ENCODE data around the gene CACNB1. TPM values are rescaled to one million over a fixed set of nuclear protein-coding genes. Genes with fewer than 3 reads are reported as not detected.

Gene CACNB1
- total RNA-seq, 1 experiment from 2014 or later = 20.0 TPM

- Histone ChIP-seq H2BK120ac (ENCODE audit: low read depth, low read length, poor library complexity, severe bottlenecking) (no peak overlapping the region), H3K27ac (ENCODE audit: insufficient read length, low read depth, low read length) (no peak overlapping the region), H4K91ac (ENCODE audit: insufficient read length, low read depth, low read length) (no peak overlapping the region), H2AK5ac (ENCODE audit: insufficient read length, low read length) (no peak overlapping the region), H3K79me1 (ENCODE audit: insufficient read depth, low read depth, low read length, poor library complexity, severe bottlenecking) (no peaks in the 10 kb centered on the region), H3K4me1 (ENCODE audit: insufficient read depth, low read length) (no peaks in the 10 kb centered on the region), H3K27me3 (ENCODE audit: insufficient read depth, low read length) (no peaks in the 10 kb centered on the region), H3K79me2 (ENCODE audit: insufficient read depth, low read length) (no peaks in the 10 kb centered on the region), H3K23me2 (ENCODE audit: insufficient read length, low read depth, low read length, poor library complexity, severe bottlenecking) (no peaks in the 10 kb centered on the region), H3K56ac (ENCODE audit: insufficient read length, low read depth, low read length) (no peak overlapping the region), H3K14ac (ENCODE audit: insufficient read depth, low read length) (no peak overlapping the region), H3K4me2 (ENCODE audit: insufficient read depth, insufficient read length, low read length) (no peak overlapping the region), H3K9ac (ENCODE audit: extremely low read depth, insufficient read length, low read length) (no peak overlapping the region), H3T11ph (ENCODE audit: low read length) (no peak overlapping the region), H2AFZ (ENCODE audit: low read length) (no peak overlapping the region), H3K23ac (ENCODE audit: insufficient read length, low read depth, low read length) (no peak overlapping the region), H2BK5ac (ENCODE audit: insufficient read length, low read length) (no peak overlapping the region), H3K4ac (ENCODE audit: low read depth, low read length) (no peak overlapping the region), H4K8ac (replicated peaks; ENCODE audit: insufficient read length, low read depth, low read length) (no peak overlapping the region), H4K5ac (ENCODE audit: insufficient read length, low read depth, low read length) (no peak overlapping the region), H2BK12ac (ENCODE audit: insufficient read length, low read depth, low read length) (no peak overlapping the region), H2BK20ac (ENCODE audit: low read depth, low read length, poor library complexity, severe bottlenecking) (no peak overlapping the region), H2BK15ac (ENCODE audit: low read depth, low read length) (no peak overlapping the region), H3K9me3 (ENCODE audit: control insufficient read depth, low read depth, low read length) (no peaks in the 10 kb centered on the region), H3K18ac (ENCODE audit: insufficient read length, low read depth, low read length) (no peak overlapping the region), H4K20me1 (ENCODE audit: control insufficient read depth, insufficient read depth, insufficient read length) (no peaks in the 10 kb centered on the region)
- WGBS (ENCODE audit: extremely low coverage, insufficient read length, low lambda C conversion rate) = no CpG with 5 or more reads among the region's 10 CpGs
- peak; percentile 39 for DNase-seq
- H3K9me3 Mint-ChIP-seq = no peaks in the 10 kb centered on the region
- H3K36me3 Mint-ChIP-seq (ENCODE audit: insufficient read depth in 1 of 3, low read depth in 3 of 3) = peaks cover 23 to 65% (median 36%) of the 10 kb centered on the region in 3 experiments; a peak in 6 of 7 replicates
- H3K4me3 Mint-ChIP-seq = no peak overlapping the region
- peak overlapping the region in 1 of 3 experiments; percentile 74; a peak in 3 of 7 replicates for H3K27ac Mint-ChIP-seq
- H3K27me3 Mint-ChIP-seq (ENCODE audit: low read depth) = no peaks in the 10 kb centered on the region
- H3K4me1 Mint-ChIP-seq = no peaks in the 10 kb centered on the region
- TF ChIP-seq CTCF (conservative IDR thresholded peaks at IDR 0.05) = no peak
Measured at GRCh38 chr17:39183720-39184119, 13.7 kb downstream of the CACNB1 start.

All from H9 (cell line).